ENCODE measurements around the gene GUCA2B.

GUCA2B gene

GRCh38 chr1:42165511-42166210, 12.5 kb downstream of the GUCA2B start:
- Histone ChIP-seq H3K27me3 (ENCODE audit: insufficient read depth, insufficient read length) (no peaks in the 10 kb centered on the region), H3K4me3 (ENCODE audit: insufficient read length, low read depth) (no peak overlapping the region), H3K36me3 (ENCODE audit: insufficient read depth, insufficient read length, low read length) (no peaks in the 10 kb centered on the region), H3K4me1 (ENCODE audit: insufficient read depth, insufficient read length) (peaks cover 19% of the 10 kb centered on the region), H3K9me3 (ENCODE audit: insufficient read depth, low read length) (no peaks in the 10 kb centered on the region), H3K9ac (ENCODE audit: insufficient read length, low read depth) (peak overlapping the region; percentile 44)
- TF ChIP-seq SUZ12 (IDR thresholded peaks at IDR 0.05; ENCODE audit: extremely low read depth, insufficient read depth, insufficient read length) (no peak), ZNF274 (IDR thresholded peaks at IDR 0.05; ENCODE audit: low read depth, low read length) (no peak), YY1 (IDR thresholded peaks at IDR 0.05; ENCODE audit: insufficient read depth, insufficient read length) (no peak)
- DNase-seq (ENCODE audit: low read depth, low spot score), result peak; percentile 62

GRCh38 chr1:42167611-42168390, 14.6 kb downstream of the GUCA2B start:
- no peaks in the 10 kb centered on the region for H3K9me3 ChIP-seq (ENCODE audit: insufficient read depth, low read length)
- TF ChIP-seq ZNF274 (IDR thresholded peaks at IDR 0.05; ENCODE audit: low read depth, low read length), result no peak
- no peak for TF ChIP-seq SUZ12 (IDR thresholded peaks at IDR 0.05; ENCODE audit: extremely low read depth, insufficient read depth, insufficient read length)
- no peak for TF ChIP-seq YY1 (IDR thresholded peaks at IDR 0.05; ENCODE audit: insufficient read depth, insufficient read length)
- H3K36me3 ChIP-seq (ENCODE audit: insufficient read depth, insufficient read length, low read length), result no peaks in the 10 kb centered on the region
- peaks cover 30% of the 10 kb centered on the region for H3K4me1 ChIP-seq (ENCODE audit: insufficient read depth, insufficient read length)
- no peak for DNase-seq (ENCODE audit: low read depth, low spot score)
- H3K4me3 ChIP-seq (ENCODE audit: insufficient read length, low read depth), result no peak overlapping the region
- no peaks in the 10 kb centered on the region for H3K27me3 ChIP-seq (ENCODE audit: insufficient read depth, insufficient read length)
- H3K9ac ChIP-seq (ENCODE audit: insufficient read length, low read depth), result no peak overlapping the region

GRCh38 chr1:42168391-42168670, 15.1 kb downstream of the GUCA2B start:
- H3K27me3 ChIP-seq (ENCODE audit: insufficient read depth, insufficient read length), result no peaks in the 10 kb centered on the region
- H3K9me3 ChIP-seq (ENCODE audit: insufficient read depth, low read length), result no peaks in the 10 kb centered on the region
- no peak for TF ChIP-seq SUZ12 (IDR thresholded peaks at IDR 0.05; ENCODE audit: extremely low read depth, insufficient read depth, insufficient read length)
- no peak for DNase-seq (ENCODE audit: low read depth, low spot score)
- H3K36me3 ChIP-seq (ENCODE audit: insufficient read depth, insufficient read length, low read length), result no peaks in the 10 kb centered on the region
- H3K4me1 ChIP-seq (ENCODE audit: insufficient read depth, insufficient read length), result peaks cover 35% of the 10 kb centered on the region
- peak overlapping the region; percentile 13 for H3K9ac ChIP-seq (ENCODE audit: insufficient read length, low read depth)
- no peak overlapping the region for H3K4me3 ChIP-seq (ENCODE audit: insufficient read length, low read depth)

GRCh38 chr1:42168763-42169162, 15.6 kb downstream of the GUCA2B start:
- Histone ChIP-seq H3K36me3 (ENCODE audit: insufficient read depth, insufficient read length, low read length) (no peaks in the 10 kb centered on the region), H3K9me3 (ENCODE audit: insufficient read depth, low read length) (no peaks in the 10 kb centered on the region), H3K4me3 (ENCODE audit: insufficient read length, low read depth) (no peak overlapping the region), H3K27me3 (ENCODE audit: insufficient read depth, insufficient read length) (no peaks in the 10 kb centered on the region), H3K4me1 (ENCODE audit: insufficient read depth, insufficient read length) (peaks cover 35% of the 10 kb centered on the region), H3K9ac (ENCODE audit: insufficient read length, low read depth) (peak overlapping the region; percentile 13)
- no peak for DNase-seq (ENCODE audit: low read depth, low spot score)
- TF ChIP-seq ZNF274 (IDR thresholded peaks at IDR 0.05; ENCODE audit: low read depth, low read length), result no peak
- TF ChIP-seq YY1 (IDR thresholded peaks at IDR 0.05; ENCODE audit: insufficient read depth, insufficient read length), result no peak
- TF ChIP-seq SUZ12 (IDR thresholded peaks at IDR 0.05; ENCODE audit: extremely low read depth, insufficient read depth, insufficient read length), result no peak

- Histone ChIP-seq H3K27me3 (ENCODE audit: insufficient read depth, insufficient read length) (no peaks in the 10 kb centered on the region), H3K36me3 (ENCODE audit: insufficient read depth, insufficient read length, low read length) (peaks cover 6% of the 10 kb centered on the region), H3K4me3 (ENCODE audit: insufficient read length, low read depth) (no peak overlapping the region), H3K4me1 (ENCODE audit: insufficient read depth, insufficient read length) (peaks cover 27% of the 10 kb centered on the region), H3K9ac (ENCODE audit: insufficient read length, low read depth) (peak overlapping the region; percentile 4), H3K9me3 (ENCODE audit: insufficient read depth, low read length) (no peaks in the 10 kb centered on the region)
- no peak for TF ChIP-seq SUZ12 (IDR thresholded peaks at IDR 0.05; ENCODE audit: extremely low read depth, insufficient read depth, insufficient read length)
- TF ChIP-seq YY1 (IDR thresholded peaks at IDR 0.05; ENCODE audit: insufficient read depth, insufficient read length), result no peak
- no peak for TF ChIP-seq ZNF274 (IDR thresholded peaks at IDR 0.05; ENCODE audit: low read depth, low read length)
- DNase-seq (ENCODE audit: low read depth, low spot score), result no peak
Observed at GRCh38 chr1:42170779-42171621, 17.8 kb downstream of the GUCA2B start.

GRCh38 chr1:42171679-42172266, 18.6 kb downstream of the GUCA2B start:
- TF ChIP-seq ZNF274 (IDR thresholded peaks at IDR 0.05; ENCODE audit: low read depth, low read length) (no peak), SUZ12 (IDR thresholded peaks at IDR 0.05; ENCODE audit: extremely low read depth, insufficient read depth, insufficient read length) (no peak), YY1 (IDR thresholded peaks at IDR 0.05; ENCODE audit: insufficient read depth, insufficient read length) (no peak)
- H3K4me1 ChIP-seq (ENCODE audit: insufficient read depth, insufficient read length), result peaks cover 21% of the 10 kb centered on the region
- no peak overlapping the region for H3K4me3 ChIP-seq (ENCODE audit: insufficient read length, low read depth)
- DNase-seq (ENCODE audit: low read depth, low spot score), result no peak
- no peak overlapping the region for H3K9ac ChIP-seq (ENCODE audit: insufficient read length, low read depth)
- H3K36me3 ChIP-seq (ENCODE audit: insufficient read depth, insufficient read length, low read length), result peaks cover 6% of the 10 kb centered on the region
- H3K9me3 ChIP-seq (ENCODE audit: insufficient read depth, low read length), result no peaks in the 10 kb centered on the region
- H3K27me3 ChIP-seq (ENCODE audit: insufficient read depth, insufficient read length), result no peaks in the 10 kb centered on the region

All from NT2/D1 (cell line).